GM21447 (cell line): Measurements from ENCODE around the gene P2RX1.

Experiments
- ATAC-seq: cut with Tn5 transposase; IDR thresholded peaks from one replicate; pipeline ENCODE4 v1.9.1; 2021; ENCODE audit not compliant: unreplicated experiment

P2RX1 gene

DNA sequence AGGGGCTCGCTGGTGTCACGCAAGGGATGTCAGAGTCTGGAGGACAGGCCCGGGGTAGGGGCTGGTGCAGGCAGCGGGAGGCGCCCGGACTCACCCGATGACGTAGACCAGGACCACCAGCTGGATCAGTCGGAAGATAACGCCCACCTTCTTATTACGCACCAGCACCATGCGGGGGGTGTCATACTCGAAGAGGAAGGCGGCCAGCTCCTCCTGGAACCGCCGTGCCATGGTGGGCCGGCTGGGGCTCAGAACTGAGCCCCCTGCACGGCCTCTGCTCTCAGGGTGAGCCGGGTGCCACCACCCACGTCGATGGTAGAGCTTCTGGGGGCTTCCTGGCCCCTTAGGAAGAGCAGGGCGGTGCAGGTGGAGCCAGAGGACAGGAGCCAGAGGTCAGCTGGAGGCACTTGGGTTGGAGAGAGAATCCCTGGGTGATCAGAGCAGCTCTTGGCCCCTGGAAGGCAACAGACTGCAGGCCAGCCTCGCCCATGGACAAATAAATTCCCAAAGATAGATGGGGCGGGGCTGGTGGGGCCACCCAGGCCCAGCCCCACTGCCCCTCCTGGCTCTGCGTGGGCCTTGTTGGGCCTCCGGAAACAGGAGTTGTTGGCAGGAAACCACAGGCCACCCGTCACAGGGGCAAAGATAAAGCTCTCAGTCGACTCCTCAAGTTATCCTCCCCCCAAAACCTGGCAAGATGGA lies at the start of gene P2RX1:
TSS of gene P2RX1 (minus strand) at position 471 of the 702 bp plus-strand sequence. CDS start at position 231, 240 bp downstream.
- no peak for ATAC-seq

DNA sequence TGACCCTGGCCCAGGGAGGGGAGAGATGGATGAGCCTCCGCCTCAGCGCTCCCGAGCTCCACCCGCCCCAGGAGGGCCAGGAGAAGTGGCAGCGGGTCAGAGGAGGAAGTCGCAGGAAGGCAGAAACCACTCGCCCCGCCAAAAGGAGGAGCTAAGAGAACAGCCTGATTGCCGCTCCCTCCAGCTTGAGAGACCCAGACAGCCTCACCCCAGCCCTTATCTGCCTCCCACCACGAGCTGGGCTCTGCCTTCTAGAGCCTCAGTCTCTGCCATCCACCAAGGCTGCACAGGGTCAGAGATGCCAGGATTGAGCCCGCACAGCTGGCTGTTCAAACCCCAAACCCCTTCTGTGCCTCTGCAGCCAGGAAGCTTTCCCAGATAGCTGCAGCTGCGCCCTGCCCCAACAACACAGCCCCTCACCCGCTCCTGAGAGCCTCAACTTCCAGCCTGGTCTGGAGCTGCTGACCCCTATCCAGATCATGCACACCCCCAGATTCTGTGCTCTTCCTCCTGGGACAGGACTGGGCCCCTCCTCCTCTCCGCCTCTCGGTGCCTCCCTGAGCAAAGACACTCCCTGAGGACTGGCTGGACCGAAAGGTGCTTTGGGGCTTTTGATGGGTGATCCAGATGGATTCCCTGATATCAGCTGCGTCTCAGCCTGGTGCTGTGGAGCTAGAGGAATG lies 49.0 kb upstream of the P2RX1 start:
- peak; percentile 49 for ATAC-seq

DNA sequence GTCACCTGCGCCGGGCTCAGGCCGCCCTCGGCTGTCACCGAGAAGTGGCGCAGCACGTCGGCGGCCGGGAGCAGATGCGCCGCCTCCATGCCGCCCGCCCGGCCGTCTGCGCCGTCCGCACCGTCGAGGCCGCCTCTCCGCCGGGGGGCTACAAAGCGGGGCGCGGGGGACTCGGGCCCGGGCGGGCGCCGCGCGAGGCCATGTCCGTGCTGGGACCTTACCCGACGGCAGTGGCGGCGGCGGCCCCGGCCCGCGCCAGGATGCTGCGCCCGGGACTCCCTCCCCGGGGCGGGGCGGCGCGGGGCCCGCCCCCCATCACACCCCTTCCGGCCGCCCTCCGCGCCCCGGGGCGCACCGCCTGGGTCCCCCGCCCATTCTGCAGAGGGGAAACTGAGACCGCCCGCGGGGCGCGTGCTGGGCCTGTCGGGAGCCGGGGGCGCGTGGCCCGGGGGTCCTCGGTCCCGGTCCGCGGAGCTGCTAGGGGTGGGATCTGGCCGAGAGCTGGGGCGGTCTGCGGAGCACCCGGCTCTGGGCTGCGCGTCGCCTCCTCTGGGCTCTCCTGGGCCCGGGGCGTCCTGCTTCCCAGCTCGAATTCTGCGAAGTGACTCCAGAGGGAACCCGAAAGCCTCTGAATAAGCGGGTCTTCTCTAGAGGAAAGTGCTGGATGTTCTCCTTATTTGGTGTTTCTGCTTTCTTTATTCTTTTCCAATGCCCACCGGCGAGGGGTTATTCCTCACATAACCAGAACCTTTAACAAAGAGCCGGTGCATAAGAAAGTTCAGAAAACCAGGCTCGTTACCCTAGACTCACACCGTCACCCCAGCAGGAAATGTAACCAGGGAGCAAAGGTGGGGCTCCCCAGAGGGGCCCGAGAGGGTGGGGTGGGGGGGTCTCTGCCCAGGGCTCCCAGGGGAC lies 48.2 kb upstream of the P2RX1 start, which contains the start of gene ATP2A3:
TSS of gene ATP2A3 (minus strand) at position 235 of the 915 bp plus-strand sequence. CDS start at position 89, 146 bp downstream.
- ATAC-seq: peak; percentile 37

DNA sequence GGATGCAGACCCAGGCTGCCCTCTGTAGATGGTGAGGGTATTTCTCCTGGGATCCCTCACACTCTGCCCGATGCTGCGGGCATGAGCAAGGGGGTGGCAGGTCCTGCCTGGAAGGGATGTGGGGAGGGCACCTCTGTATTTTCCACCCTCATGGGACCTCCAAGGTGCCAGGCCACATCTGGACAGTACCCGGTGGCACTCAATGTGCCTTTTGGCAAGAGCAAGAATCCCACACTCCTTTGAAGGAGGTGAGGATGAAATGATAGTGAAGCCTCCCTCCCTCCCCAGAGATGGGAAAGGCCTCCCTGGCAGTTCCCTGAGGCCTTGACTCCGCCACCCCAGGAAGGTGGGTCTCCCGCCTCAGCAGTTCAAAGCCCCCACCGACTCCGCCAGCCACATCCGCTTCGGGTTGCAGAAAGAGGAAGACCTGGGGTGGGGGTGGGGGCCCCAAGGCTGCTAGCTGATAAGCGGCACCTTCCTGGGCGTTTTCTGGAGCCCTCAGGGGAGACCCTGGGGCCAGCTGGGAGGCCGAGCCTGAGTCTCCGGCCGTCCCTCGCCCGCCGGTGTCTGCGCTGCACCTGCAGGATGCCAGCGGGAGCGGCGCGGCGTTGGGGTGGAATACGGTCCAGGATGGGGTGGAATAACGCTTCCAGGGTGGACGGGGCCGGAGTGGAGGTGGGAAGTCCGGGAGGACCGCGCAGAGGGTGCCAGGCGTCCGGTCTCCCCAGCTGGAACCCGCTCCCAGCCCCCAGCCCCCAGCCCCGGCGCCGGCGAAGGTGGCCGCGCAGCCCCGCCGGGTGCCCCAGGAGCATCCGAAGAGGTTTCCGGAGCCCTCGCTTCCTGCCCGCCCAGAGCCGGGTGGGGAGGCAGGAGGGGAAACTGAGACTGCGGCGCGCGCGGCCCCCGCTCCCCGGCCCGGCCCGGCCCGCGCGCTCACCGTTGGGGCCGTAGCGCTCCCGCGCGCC lies 47.3 kb upstream of the P2RX1 start:
- ATAC-seq: peak; percentile 10

DNA sequence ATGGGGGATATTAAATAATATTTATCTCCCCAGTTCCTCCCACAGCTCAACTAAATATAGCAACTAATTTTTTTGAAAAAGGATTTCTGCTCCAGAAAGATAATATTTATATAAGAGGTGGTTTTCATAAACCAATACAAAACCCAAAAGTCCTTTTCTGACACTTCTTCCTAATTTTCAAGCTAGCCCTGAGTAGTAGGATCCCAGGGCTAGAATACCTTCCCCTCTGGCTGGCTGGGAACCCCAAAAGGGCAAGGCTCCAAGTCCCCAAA lies 46.6 kb upstream of the P2RX1 start:
- ATAC-seq: no peak

DNA sequence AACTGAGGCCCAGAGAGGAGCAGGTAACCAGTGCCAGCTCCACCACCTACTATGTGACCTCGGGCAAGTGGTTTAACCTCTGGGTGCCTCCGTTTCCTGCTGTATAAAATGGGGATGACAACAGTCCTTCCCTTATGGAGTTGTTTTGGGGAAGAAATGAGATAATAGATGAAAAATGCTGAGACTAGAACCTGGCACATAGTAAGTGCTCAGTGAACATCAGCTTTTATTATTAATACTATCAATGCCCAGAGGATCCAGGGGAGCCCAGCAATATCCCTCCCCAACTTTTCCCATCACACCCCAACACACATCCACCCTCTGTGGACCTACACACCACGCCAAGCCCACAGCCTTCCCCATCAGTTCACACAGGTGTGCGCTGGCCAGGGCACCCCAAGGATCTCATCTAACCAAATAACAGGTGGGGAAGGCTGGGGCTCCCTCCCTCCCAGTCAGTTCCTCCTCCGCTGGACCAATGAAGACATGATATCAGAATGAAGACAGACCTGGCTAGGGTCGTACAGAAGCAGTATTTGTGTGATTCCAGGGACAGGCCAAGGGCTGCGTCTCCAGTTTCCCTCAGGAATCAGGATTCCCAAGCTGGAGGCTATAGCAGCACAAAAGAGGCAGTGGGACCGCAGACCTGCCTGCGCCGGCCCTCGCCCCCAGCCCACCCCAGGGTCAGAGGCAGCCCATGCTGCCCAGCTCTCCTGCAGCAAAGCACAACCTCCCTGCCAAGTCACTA lies 46.1 kb upstream of the P2RX1 start:
- ATAC-seq: no peak

DNA sequence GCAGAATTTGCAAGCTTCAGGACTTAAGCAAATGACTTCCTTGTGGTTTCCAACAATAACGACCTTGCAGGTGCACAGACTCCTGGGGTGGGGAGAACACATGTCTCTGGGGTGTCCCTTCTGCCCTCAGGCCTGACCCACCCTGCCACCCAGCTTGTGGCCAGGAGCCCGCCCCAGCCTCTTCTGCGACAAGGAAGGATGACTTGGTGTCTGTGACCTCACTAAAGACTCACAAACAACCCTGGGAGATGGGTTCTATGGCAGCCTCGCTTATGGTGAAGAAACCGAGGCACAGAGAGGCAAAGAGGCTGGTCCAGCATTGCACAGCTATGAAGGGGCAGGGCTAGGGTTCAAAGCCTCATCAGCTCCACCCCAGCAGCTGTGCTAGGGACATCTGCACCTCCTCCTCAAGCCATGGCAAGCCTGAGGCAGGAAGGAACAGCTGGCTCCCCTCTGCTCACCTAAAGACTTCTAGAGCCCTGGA lies 45.3 kb upstream of the P2RX1 start:
- ATAC-seq: peak; percentile 30

DNA sequence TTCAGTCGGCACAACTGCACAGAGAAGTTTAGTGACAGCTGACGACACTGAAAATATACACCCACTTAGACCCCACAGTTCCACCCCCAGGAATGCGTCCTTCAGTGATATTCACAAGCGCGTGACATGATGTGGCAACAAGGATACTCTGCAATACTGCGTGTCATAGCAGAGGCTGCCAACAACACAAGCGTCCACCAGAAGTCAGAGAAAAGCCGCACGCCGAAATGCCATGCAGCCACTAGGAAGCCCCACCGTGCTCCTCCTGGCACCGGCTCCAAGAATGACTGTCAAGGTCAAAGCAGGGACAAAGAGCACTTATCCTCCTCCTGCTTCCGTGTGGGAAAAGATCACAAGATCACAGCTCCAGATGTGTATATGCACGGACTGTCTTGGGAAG lies 44.5 kb upstream of the P2RX1 start:
- ATAC-seq: no peak

DNA sequence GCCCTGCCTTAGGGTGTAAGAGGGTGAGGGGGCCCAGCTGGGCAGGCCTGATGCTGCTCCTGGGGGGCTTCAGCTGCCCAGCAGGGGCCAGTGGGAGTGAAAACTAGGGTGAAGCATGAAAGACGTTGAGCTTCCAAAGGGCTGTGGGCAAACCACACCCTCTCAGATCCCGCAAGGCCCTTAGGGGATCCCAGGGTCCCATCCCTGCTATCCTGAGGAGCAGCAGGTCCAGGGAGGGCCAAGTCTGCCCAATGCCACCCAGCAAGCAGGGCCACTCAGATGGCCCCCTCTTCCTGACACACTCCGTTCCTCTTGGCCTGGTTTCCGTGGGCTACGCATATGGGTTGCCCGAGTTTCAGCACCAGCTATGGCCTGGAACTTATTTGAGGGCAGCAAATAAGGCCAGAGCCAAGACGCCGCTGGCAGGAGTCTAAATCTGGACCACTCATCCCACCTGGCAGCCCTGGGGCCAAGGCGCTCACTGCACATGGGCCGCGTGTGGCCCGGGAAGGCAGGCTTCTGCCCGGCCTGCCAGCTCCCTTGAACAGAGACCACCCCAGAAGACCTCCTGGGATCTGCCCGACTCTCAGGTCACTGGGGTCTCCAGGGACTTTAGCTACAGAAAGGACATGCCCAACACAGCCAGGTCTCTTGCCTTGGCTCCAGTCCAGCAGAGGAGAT lies 43.8 kb upstream of the P2RX1 start:
- no peak for ATAC-seq

DNA sequence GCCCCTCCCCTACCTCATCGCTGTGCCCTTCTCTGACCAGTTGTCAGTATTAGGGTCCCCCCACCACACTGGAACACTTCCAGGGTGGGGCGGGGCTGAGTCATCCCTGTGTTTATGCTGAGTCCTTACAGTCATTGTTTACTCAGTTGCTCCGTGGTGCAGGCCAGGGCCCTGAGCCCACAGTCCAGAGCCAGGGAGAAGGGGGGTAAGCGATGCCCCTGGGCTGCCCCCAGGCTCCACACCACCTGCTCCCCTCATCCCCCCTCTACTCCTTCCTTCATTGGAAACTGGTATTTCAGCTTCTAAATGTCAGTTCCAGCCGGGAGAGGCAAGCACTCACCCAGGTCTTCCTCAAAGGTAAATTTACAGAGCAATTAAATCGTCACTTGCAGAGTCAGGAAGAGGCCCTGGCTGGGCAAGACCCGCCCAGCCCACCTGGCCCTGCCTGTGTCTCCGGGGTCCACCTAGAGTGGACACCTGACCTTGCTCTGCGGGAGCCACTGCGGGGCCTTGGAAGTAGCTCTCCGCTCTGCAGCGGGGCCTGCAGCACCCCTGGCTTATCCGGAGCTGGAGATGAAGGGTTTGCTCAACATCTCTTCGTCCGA lies 43.1 kb upstream of the P2RX1 start:
- no peak for ATAC-seq

DNA sequence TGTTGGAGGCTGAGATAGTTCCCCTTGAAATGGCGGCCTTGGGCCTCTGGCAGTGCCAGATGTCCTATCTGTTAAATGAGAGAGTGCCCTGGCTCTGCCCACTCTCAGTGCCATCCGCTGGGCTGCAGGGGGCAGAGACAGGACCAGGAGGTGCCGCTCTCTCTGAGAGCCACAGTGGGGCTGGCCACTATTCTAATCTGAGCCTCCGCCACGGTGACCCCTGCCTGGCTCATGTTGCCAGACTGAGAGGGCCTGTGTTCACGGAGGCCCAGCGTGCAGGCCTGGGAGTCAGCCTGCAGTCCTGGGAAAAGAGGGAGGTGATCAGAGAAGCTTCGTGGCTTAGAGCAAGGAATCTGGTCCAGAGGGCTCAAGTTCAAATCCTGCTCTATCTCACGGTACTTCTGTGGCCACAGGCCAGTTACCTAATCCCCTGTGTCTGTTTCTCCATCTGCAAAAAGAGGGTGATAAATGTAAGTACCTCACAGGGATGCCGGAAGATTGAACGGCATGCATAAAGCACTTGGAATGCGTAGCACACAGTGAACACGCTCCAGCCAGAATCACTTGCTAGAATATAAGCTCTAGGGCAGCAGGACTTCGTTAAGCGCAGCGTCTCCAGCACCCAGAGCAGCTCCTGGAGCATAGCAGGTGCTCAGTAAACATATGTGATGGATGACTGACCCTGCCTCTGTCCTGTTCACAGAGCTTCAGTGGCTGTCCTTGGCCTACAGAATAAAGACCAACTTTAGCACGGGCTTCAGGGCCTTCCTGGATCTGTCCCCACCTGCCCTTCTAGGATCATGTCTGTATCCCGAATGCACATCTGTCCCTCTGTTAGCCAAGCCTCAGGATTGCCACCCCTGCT lies 41.7 kb upstream of the P2RX1 start:
- no peak for ATAC-seq

DNA sequence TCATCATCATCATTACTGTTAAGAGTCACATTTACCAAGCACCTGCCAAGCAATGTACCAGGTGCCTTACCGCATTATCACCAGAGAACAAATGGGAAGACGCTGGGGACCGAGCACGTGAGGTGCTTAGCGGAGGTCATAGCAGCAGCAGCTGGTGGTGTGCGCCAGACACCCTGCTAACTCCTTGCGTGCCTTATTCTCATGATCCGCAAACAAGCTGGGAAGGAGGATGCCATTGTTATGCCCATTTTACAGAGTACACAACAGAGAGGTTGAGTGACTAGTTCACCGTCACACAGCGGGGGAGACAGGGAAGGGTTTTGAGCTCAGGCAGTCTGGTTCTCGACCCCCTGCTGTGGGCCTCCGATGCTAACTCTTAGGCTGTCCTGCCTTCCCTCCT lies 40.7 kb upstream of the P2RX1 start:
- ATAC-seq: no peak

DNA sequence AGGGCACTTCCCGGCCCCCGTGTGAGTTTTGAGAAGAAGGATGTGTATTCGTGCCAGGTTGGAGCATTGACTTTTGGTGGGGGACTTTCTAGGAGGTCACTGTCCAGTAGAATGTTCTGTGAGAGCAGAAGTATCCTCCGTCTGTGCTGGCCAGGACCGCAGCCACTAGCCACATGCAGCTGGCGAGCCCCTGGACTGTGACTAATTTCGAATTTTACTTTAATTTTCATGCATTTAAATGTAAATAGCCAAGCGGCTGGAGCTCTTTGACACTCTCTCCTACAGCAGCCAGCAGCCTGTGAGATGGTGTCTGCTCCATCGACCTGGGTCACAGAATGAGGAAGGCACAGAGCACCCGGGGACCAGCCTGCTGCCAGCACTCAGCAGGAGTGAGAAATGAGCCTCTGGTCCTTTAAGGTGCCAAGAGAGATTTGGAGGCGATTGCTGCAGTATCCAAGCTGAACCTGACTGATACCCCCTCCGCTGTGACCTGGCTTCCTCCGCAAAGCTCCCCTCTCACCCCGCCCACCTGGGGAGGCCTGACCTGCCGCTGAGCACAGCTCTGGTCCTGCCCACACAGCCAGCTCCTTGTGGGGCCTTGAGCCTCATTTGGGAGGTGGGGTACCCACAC lies 40.2 kb upstream of the P2RX1 start:
- no peak for ATAC-seq

DNA sequence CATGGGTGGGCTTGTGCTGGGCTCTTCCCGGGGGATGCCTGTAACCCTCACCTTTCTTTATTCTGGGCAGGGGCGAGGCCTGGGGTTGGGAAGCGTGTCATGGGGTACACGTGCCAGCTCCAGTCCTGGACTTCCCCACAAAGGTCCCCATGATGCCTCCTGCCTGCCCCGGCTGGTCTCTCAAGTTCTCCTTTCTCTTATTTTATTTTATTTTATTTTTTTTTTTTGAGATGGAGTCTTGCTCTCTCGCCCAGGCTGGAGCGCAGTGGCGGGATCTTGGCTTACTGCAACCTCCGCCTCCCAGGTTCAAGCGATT lies 39.4 kb upstream of the P2RX1 start:
- ATAC-seq: no peak

DNA sequence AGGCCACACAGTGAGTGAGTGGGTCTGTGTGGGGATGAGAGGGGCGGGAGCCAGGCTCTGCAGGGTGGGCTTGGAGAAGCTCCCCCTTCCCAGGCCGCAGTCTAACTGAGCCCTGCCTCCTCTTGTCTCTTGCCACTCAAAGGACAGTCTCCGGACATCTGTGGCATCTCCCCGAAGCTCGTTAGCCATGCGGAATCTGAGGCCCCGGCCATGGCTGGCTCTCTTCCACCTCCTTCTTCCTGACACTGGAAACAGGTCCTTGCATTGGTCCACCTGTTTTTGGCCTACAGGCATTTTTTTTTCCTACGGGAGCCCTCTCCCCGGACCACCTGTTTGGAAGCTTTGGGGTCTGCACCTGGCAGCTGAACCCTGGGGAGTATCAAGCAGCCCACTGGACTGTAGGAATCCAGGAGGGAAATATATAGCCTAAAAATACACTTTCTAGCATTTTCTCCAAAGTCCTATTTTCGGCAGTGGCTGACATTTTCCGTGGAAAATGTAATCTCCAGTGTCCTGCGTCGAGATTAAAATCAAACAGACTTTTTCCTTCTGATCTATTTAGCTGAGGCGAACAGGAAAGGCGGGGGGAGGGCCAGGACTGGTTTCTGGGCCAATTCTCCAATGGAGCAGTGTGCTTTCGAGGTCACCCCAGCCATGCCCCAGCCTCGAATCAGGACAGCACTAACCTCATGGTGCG lies 38.9 kb upstream of the P2RX1 start:
- no peak for ATAC-seq

DNA sequence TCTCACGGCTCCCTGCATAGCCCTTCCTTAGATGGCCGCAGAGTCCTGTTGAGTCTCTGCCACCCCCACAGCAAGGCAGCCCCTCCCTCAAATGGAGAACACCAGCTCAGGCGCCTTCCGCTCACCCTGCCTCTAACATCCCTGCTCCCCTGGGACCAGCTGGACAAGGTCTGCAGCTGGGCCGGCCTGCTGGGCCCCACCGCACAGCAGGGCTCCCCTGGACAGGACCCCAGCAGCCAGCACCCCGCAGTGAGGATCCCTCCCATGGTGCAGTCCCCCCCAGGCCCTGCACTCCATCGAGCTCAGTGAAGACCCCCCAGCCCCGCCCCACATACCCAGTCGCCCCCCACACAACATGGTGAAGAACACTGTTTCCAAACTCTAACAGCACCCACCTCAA lies 37.8 kb upstream of the P2RX1 start:
- ATAC-seq: no peak

DNA sequence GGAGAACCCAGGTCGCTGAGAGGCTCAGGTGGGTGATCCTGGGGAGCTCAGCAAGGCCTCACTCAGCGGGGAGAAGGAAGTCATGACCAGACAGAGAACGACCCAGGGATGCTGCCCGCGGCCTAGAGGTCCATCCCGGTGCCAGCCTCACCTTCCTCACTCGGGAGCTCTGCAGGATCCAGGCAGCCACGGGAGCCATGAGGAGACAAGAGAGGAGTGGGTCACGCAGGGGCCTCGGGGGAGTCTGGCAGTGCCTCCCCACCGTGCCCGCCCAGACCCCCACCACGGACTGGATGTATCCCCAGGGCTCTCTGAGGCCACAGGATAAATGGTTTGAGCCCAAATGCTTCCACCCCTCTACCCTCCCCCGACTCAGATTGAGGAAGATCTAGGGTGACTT lies 37.3 kb upstream of the P2RX1 start:
- no peak for ATAC-seq
